Transverse colon (tissue), 3 donors: ENCODE data around the gene NBEAL2.

Experiments used
- CTCF ChIP-seq, 5 experiments: fragments of 200-600 bp in 3 of 5; fragments of 450-650 bp in 2 of 5; sonication (generic) in 3 of 5; IDR thresholded peaks; 1 replicate in 2 of 5; 2 replicates in 3 of 5; pipeline ENCODE4 v1.5.1; 2016 to 2017; ENCODE audit warnings: antibody characterized with exemption in 5 of 5, inconsistent platforms in 3 of 5, mild to moderate bottlenecking in 2 of 5, moderate library complexity in 1 of 5
- POLR2A ChIP-seq: fragments of 450-650 bp; IDR thresholded peaks from one replicate; pipeline ENCODE4 v1.6.1; 2016; ENCODE audit warnings: antibody characterized with exemption, mild to moderate bottlenecking, moderate library complexity

DNA sequence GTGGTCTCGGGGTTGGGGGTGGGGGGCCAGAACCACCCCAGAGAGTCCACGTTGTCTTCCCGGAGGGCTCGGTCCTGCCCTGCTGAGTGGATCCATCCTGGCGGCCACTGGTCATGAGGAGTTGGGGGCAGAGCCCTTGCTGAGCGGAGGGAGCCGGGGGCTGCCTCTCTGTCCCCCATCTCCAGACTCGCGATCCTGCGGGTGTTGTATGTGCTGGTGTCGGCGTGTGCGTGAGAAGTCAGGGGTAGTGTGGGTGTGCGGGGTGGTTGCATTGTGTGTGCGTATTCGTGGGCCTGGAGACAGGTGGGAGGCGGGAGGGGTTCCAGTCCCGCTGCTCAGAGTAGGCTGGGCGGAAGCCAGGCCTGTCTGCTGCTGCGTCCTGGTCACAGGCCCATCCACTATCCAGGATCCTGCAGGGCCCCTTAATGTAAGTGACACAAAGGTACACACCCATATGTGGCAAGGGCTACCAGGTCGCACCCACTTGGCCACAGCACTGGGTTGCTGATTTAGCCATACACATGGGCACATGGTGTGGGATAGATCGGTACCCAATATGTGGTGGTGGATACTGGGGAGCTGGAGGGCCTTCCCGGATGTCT is 30.7 kb downstream of the NBEAL2 start:
- TF ChIP-seq POLR2A (no peak), CTCF (IDR thresholded peaks at IDR 0.05) (no peak)
